ENCODE measurements around the gene OMP.

DNA sequence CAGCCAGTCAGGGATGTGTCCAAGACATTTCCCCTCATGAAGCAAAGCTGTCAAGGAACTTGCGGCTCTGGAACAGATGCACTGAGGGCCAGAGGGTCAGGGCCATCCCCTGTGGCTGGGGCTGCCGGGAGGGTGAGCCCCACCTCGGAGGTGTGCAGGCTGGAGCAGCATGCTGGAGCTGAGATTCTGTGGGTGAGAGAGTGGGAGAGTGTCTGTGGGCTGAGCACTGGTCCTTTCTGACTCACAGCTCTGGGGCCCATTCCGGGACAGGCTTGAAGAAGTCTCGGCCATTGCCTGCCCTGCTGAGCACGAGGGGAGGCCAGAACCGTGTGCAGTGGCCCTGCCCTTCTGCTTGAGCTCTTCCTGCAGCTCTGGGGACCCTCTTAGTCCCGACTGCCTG, 2.1 kb downstream of the OMP start:
- no peak for TF ChIP-seq CTCF (IDR thresholded peaks at IDR 0.05; ENCODE audit: insufficient read depth, low read length)
- no peak for TF ChIP-seq POLR2AphosphoS5 (IDR thresholded peaks at IDR 0.05; ENCODE audit: low read depth)
- TF ChIP-seq GABPA (IDR thresholded peaks at IDR 0.05; ENCODE audit: low read depth): no peak

Data from HL-60 (cell line).